Measurements from ENCODE around the gene CCDC9. TPM values are rescaled to one million over a fixed set of nuclear protein-coding genes. Genes with fewer than 3 reads are reported as not detected.

Gene CCDC9
- total RNA-seq, 4 donors from 2014 or later, result 6.6 to 16.8 (median 10.5) TPM

- intact Hi-C loops (cut with DNase I), result no loop called here
- H3K27ac ChIP-seq, result no peak overlapping the region
- no peak overlapping the region for H3K4me3 ChIP-seq
- H3K27me3 ChIP-seq, result peaks cover 0 to 43% (median 0%) of the 10 kb centered on the region in 4 donors
- TF ChIP-seq POLR2A (IDR thresholded peaks at IDR 0.05), result no peak
- TF ChIP-seq, protein P1, sequence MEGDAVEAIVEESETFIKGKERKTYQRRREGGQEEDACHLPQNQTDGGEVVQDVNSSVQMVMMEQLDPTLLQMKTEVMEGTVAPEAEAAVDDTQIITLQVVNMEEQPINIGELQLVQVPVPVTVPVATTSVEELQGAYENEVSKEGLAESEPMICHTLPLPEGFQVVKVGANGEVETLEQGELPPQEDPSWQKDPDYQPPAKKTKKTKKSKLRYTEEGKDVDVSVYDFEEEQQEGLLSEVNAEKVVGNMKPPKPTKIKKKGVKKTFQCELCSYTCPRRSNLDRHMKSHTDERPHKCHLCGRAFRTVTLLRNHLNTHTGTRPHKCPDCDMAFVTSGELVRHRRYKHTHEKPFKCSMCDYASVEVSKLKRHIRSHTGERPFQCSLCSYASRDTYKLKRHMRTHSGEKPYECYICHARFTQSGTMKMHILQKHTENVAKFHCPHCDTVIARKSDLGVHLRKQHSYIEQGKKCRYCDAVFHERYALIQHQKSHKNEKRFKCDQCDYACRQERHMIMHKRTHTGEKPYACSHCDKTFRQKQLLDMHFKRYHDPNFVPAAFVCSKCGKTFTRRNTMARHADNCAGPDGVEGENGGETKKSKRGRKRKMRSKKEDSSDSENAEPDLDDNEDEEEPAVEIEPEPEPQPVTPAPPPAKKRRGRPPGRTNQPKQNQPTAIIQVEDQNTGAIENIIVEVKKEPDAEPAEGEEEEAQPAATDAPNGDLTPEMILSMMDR (IDR thresholded peaks at IDR 0.05), result no peak
- no peaks in the 10 kb centered on the region for H3K36me3 ChIP-seq
- H3K9me3 ChIP-seq, result no peaks in the 10 kb centered on the region
- 76 to 80% methylated on average over 4 of the region's 4 CpGs for WGBS, 2 donors
- H3K4me1 ChIP-seq, result peaks cover 0 to 6% (median 0%) of the 10 kb centered on the region in 3 donors
- no peak for DNase-seq
These were observed 60.2 kb downstream of the CCDC9 start for GRCh38 chr19:47316513-47316912.

- Histone ChIP-seq H3K36me3 (no peaks in the 10 kb centered on the region), H3K9me3 (no peaks in the 10 kb centered on the region), H3K4me1 (peaks cover 0 to 6% (median 0%) of the 10 kb centered on the region in 3 donors), H3K27ac (no peak overlapping the region), H3K27me3 (peaks cover 0 to 66% (median 0%) of the 10 kb centered on the region in 4 donors), H3K4me3 (no peak overlapping the region)
- WGBS, 2 donors, result 85 to 94% methylated on average over 16 to 27 of the region's 46 CpGs
- TF ChIP-seq, protein P1 (IDR thresholded peaks at IDR 0.05), result no peak
- no peak for TF ChIP-seq POLR2A (IDR thresholded peaks at IDR 0.05)
- intact Hi-C loops (cut with DNase I), result no loop called here
- DNase-seq, result no peak
These were observed 63.9 kb downstream of the CCDC9 start for GRCh38 chr19:47319923-47320871.

Small RNA genes within 50 kb of the gene (small RNA-seq; reads per million reads assigned to genes)
- gene MIR3190, result 0 reads per million in 4 donors

Other genes with a start within 250 kb of the CCDC9 start
- 1 to 10 TPM in 2 of 4 donors, under 1 TPM in 1, not detected in 1; 0.18 to 4.3 (median 1.1) TPM for gene NPAS1, start 236.7 kb upstream of the CCDC9 start, total RNA-seq
- gene TMEM160, start 207.9 kb upstream of the CCDC9 start, total RNA-seq, result 10 to 100 TPM; 24.8 to 51.4 (median 38.6) TPM
- 10 to 100 TPM; 16.4 to 26.2 (median 20.1) TPM for gene ZC3H4, start 142.7 kb upstream of the CCDC9 start, total RNA-seq
- gene SAE1, start 125.7 kb upstream of the CCDC9 start, total RNA-seq, result 10 to 100 TPM; 31.8 to 73.5 (median 62.1) TPM
- gene BBC3, start 25.3 kb upstream of the CCDC9 start, total RNA-seq, result 1 to 10 TPM in 3 of 4 donors, under 1 TPM in 1; 0.48 to 3.2 (median 2.6) TPM
- gene INAFM1, start 18.4 kb downstream of the CCDC9 start, total RNA-seq, result 1 to 10 TPM; 1.4 to 8.2 (median 3.5) TPM
- 1 to 10 TPM in 3 of 4 donors, under 1 TPM in 1; 0.87 to 3.2 (median 2.3) TPM for gene C5AR1, start 53.3 kb downstream of the CCDC9 start, total RNA-seq
- gene C5AR2, start 75.7 kb downstream of the CCDC9 start, total RNA-seq, result 1 to 10 TPM in 1 of 4 donors, under 1 TPM in 3; 0.21 to 1.3 (median 0.63) TPM
- 10 to 100 TPM; 10.7 to 20.8 (median 17.7) TPM for gene DHX34, start 92.8 kb downstream of the CCDC9 start, total RNA-seq
- gene MEIS3, start 163.0 kb downstream of the CCDC9 start, total RNA-seq, result 10 to 100 TPM in 1 of 4 donors, 1 to 10 TPM in 3; 1.0 to 13.5 (median 3.9) TPM
- 1 to 10 TPM in 2 of 4 donors, under 1 TPM in 1, not detected in 1; 0.08 to 5.0 (median 3.6) TPM for gene SLC8A2, start 215.4 kb downstream of the CCDC9 start, total RNA-seq
- 1 to 10 TPM; 5.6 to 9.4 (median 8.4) TPM for gene KPTN, start 227.7 kb downstream of the CCDC9 start, total RNA-seq

Data from esophagus squamous epithelium (tissue), 5 donors.